Pons (tissue), 1 donor: Measurements from ENCODE around the gene POLRMT.
A peak's percentile ranks its signal among the peaks of the same experiment; 100 is the strongest.
"Not testable (repeated sequence)": the region's sequence is repeated elsewhere in the genome, so short reads cannot be mapped to it uniquely, and the experiment has no call there.

Experiments used
- DNase-seq: peaks from one replicate; pipeline ENCODE4 v3.0.0-alpha.2; 2016; ENCODE audit warnings: low spot score

Gene POLRMT

GRCh38 chr19:647566-648284 lies 14.4 kb upstream of the POLRMT start:
- no peak for DNase-seq

GRCh38 chr19:646779-647565 lies 13.6 kb upstream of the POLRMT start:
- no peak for DNase-seq

GRCh38 chr19:645912-646778 lies 12.8 kb upstream of the POLRMT start:
- no peak for DNase-seq

- no peak for DNase-seq
Observed at GRCh38 chr19:644789-645188, 11.5 kb upstream of the POLRMT start.

- no peak for DNase-seq
Observed at GRCh38 chr19:644363-644762, 11.0 kb upstream of the POLRMT start.

GRCh38 chr19:643736-644135 lies 10.4 kb upstream of the POLRMT start:
- DNase-seq = no peak

GRCh38 chr19:642767-643727 lies 9.7 kb upstream of the POLRMT start:
- no peak for DNase-seq

GRCh38 chr19:641702-642101 lies 8.4 kb upstream of the POLRMT start:
- DNase-seq = no peak

- DNase-seq = no peak
Observed at GRCh38 chr19:640606-641189, 7.4 kb upstream of the POLRMT start.

GRCh38 chr19:640161-640558 lies 6.8 kb upstream of the POLRMT start:
- DNase-seq = no peak

- peak; percentile 71 for DNase-seq
Observed at GRCh38 chr19:639253-640160, 6.2 kb upstream of the POLRMT start, which contains the start of gene FGF22. Gene FGF22, plus strand, starts transcription at chr19:639879. Its CDS starts 47 bp downstream, at chr19:639926.

- no peak for DNase-seq
Observed at GRCh38 chr19:638906-639252, 5.5 kb upstream of the POLRMT start.

GRCh38 chr19:634975-635652 lies 1.8 kb upstream of the POLRMT start:
- no peak for DNase-seq

- DNase-seq = no peak
Observed at GRCh38 chr19:633786-634639, 676 bp upstream of the POLRMT start.

- no peak for DNase-seq
Observed at GRCh38 chr19:632579-633067, 714 bp downstream of the POLRMT start.

- no peak for DNase-seq
Observed at GRCh38 chr19:629961-630714, 3.2 kb downstream of the POLRMT start.

GRCh38 chr19:629515-629914 lies 3.8 kb downstream of the POLRMT start:
- DNase-seq = not testable (repeated sequence)
